Measurements from ENCODE around the gene CFAP99. TPM values are rescaled to one million over a fixed set of nuclear protein-coding genes. Genes with fewer than 3 reads are reported as not detected.

CFAP99 gene
- total RNA-seq, 1 donor from 2014 or later = 0.28 TPM

DNA sequence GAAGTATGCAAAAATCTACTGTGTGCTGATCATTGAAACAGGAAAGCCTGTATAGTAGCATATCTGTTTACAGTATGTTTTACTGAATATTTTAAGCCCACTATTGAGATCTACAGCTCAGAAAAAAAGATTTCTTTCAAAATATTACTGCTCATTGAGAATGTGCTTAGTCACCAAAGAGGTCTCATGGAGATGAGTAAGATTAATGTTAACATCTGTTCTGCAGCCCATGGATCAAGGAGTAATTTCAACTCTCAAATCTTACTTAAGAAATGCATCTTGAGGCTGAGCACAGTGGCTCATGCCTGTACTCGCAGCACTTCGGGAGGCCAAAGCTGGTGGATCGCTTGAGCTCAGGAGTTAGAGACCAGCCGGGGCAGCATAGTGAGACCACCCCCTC lies 53.4 kb downstream of the CFAP99 start:
- no peak for ATAC-seq

DNA sequence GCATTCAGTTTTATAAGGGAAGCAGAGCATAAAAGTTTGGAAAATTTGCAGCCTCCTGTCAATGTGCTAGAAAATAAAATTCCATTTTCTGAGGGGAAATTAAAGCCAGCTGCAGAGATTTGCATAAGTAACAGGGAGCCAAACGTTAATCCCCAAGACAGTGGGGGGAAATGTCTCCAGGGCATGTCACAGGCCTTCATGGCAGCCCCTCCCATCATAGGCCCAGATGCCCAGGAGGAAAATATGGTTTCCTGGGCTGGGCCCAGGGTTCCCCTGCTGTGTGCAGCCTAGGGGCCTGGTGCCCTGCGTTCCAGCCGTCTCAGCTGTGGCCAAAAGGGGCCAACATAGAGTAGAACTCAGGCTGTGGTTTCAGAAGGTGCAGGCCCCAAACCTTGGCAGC lies 59.5 kb downstream of the CFAP99 start:
- ATAC-seq = no peak

DNA sequence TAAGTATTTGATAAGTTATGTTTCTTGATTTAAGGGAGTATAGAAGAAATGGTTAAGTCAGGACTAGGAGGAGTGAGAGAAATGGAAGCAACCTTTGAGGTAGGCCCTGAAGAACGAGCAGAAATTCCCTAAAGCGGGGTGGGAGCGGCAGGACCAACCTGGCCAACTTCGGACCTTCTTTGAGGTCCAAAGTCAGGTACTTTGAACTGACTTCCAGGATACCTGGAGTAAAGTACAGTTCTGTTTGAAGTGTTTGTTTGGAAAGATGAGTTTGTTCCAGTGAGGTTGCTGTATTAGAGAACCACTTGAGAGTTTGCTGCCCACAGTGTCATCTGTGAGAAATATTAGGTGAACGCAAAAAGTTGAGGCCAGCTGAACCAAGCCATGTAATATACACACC lies 61.9 kb downstream of the CFAP99 start:
- ATAC-seq = no peak

GRCh38 chr4:2482192-2482591 lies 63.4 kb downstream of the CFAP99 start:
- ATAC-seq = no peak

DNA sequence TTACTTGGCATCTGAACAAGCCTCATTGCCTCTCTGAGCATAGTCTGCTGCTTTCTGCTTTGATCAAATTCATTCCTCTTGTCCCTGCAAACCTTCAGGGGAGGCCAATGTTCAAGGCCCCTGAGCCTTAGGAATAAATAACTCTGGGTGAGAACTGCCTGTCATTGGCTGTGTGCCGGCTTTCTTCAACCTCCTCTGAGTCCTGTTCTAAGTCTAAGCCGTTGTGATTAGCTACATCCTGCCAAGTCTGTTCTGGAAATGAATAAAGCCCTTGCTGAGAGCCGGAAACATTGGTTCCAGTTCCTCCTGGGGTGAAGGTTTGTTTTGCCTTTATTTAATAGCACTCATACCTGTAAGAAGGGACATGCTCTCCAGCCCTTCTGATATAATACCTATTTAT lies 63.9 kb downstream of the CFAP99 start:
- ATAC-seq = peak; percentile 35

DNA sequence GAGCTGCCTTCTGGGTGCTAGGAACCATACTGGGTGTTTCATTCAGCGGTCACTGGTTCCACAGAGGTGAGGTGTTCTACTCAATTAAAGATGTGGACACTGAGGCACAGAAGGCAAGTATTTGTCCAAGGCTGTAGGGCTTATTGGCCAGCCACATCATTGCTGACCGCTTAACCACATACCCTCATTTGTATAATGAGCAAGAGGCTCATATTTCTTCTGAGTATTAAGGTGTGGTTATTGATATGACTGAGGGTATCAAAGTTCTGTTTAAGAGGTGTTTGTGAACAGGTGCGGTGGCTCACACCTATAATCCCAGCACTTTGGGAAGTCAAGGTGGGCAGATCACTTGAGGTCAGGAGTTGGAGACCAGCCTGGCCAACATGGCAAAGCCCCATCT lies 64.5 kb downstream of the CFAP99 start:
- no peak for ATAC-seq

DNA sequence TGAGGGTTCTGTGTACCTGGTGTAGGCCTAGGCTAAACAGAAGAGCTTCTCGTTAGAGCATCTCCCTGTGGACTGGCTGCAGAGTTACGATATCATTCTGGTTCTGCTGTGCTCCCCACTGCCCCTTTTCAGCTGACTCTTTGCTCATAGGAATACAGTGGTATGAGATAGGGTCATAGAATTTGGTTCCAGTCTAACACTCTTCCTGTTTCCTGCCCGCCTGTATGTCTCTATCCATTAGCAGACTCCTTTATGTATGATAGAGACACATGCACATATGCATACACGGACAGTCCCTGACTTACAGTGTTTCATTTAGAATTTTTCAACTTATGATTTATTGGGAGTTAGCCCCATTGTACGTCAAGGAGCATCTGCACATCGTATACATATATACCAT lies 65.4 kb downstream of the CFAP99 start:
- ATAC-seq = no peak

GRCh38 chr4:2484993-2485392 lies 66.2 kb downstream of the CFAP99 start:
- peak; percentile 47 for ATAC-seq

- ATAC-seq = no peak
Measured at GRCh38 chr4:2485956-2486355, 67.2 kb downstream of the CFAP99 start.

DNA sequence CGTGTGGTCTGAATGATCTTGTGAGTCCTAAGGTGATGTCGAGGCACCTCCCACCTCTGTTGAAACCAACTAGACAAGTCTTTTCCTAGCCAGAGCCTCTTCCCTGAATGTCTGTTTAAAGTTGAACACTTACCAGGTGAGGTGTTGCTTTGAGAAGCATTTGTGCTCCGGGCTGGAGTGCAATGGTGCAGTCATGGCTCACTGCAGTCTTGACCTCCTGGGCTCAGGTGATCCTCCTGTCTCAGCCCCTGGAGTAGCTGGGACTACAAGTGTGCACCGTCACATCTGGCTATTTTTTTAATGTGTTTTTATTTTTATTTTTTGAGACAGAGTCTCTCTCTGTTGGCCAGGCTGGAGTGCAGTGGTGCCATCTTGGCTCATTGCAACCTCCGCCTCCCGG lies 68.2 kb downstream of the CFAP99 start:
- peak; percentile 26 for ATAC-seq

- ATAC-seq = no peak
Measured at GRCh38 chr4:2487632-2488031, 68.9 kb downstream of the CFAP99 start.

GRCh38 chr4:2489081-2489805 lies 70.5 kb downstream of the CFAP99 start:
- ATAC-seq = no peak

GRCh38 chr4:2489841-2490552 lies 71.2 kb downstream of the CFAP99 start:
- ATAC-seq = peak; percentile 53

DNA sequence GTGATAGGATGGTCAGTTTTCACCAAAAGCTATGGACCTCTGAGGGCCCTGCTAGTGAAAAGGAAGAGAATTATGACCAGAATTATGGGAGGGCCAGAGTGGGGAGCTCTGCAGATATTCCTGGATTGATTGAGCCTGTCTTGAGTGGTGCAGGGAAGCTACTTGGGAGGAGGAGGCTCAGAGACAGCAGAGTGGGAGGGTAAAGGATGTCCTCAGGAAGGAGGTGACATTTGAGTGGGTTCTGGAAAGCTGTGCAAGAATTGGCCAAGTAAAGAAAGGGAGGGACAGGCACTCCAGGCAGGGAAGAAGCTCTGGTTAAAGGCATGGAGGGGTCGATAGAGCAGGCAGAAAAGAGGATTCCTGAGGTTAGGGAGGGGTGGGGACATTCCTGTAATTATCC lies 74.2 kb downstream of the CFAP99 start:
- ATAC-seq = no peak

- no peak for ATAC-seq
Measured at GRCh38 chr4:2494992-2495391, 76.2 kb downstream of the CFAP99 start.

- no peak for ATAC-seq
Measured at GRCh38 chr4:2497324-2497723, 78.6 kb downstream of the CFAP99 start.

GRCh38 chr4:2497931-2498330 lies 79.2 kb downstream of the CFAP99 start:
- ATAC-seq = no peak

DNA sequence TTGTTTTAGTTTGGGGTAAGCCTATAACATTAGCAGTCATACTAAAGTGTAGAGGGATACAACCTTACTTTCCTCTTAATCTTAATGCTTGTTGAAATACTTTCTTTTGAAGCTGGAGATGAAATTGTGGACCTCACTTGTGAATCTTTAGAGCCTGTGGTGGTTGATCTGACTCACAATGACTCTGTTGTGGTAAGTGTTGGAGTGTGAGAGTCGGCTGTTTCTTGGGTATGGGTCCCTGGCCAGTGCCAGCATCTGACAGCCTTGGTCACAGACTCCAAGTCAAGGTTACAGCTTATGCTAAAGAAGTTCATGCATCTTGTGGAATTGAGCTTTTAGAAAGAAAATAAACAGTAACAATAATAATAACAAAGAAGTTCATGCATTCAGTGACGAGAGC lies 81.8 kb downstream of the CFAP99 start:
- no peak for ATAC-seq

DNA sequence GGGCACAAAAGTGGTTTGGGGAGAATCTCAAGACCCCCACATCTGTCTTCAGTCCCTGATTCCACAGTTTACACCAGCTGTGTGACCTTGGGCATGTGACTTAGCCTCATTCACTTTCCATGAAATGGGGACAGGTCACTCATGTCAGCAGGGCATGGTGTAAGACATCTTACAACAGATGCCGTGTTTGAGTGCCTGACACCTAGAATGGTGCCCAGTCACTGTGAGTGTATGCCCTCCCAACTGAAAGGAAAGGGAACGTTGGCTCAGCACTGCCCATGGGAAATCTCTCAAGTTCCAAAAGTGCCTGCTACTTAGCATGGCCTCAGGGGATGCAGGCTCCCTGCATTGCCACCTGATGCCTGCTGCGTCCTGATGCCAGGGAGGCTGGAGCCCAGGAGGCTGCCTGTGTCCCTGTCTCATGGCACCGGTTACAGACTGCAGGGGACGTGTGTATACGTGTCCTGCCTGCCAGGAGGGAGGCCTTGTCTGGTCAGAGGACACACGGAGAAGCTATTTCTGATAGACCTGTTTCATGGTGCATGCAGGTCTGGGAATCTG lies 82.4 kb downstream of the CFAP99 start:
- ATAC-seq = peak; percentile 21

- ATAC-seq = no peak
Measured at GRCh38 chr4:2503809-2504208, 85.1 kb downstream of the CFAP99 start.

- no peak for ATAC-seq
Measured at GRCh38 chr4:2507259-2507658, 88.5 kb downstream of the CFAP99 start.

DNA sequence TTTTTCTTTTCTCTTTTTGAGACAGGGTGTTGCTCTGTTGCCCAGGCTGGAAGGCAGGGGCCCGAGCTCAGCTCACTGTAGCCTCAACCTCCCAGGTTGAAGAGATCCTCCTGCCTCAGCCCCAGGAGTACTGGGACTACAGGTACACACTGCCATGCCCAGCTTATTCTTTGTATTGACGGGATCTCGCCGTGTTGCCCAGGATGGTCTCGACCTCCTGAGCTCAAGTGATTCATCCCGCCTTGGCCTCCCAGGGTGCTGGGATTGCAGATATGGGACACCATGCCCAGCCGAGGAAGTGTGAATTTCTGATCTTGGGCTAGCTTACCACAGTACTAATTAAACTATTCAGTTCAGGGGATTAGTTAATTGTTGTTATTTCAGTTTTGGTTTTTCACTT lies 89.1 kb downstream of the CFAP99 start:
- no peak for ATAC-seq

DNA sequence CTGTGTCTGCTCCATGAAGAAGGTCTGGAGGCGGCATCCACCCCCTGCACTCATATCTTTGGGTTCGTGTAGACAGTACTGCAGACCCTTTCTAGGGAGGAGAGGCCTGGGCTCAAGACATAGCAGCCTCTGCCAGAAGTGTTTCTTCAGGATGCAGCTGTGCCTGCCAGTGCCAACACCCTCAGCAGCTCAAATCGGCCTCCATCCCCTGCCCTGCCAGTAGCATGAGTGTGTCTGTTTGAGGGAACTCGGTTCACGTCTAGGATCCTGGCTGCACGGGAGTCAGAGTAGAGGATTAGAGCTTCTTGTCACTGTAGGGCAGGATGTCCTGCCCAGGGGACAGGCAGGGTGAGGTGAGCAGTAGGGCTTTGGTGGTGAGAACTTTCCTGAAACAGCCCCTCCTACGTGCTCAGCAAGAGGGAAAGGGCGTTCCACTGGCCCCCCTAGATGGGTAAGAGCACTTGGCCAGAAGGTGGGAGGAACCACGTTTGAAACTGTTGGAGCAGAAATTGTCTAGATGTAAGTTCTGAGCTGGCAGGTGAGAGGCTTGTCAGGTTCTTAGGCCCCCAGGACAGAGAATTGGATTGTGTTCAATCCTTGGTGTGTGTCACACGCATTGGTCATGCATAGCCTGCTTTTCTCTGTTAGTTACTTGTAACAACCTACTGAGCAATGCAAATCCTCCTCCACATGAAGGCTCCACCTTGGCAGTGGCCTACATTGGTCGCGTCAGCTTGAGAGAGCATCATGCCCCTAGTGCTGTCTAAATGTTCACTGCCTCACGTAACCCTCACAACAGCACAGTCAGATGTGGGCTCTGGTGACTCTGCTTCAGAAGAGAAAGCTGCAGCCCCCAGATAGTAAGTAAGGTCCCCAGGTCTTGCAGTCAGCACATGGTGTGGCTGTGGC lies 91.8 kb downstream of the CFAP99 start:
- ATAC-seq = no peak
